ENCODE data around the gene LRRC75A.
"Not testable (repeated sequence)": the region's sequence is repeated elsewhere in the genome, so short reads cannot be mapped to it uniquely, and the experiment has no call there.

DNA sequence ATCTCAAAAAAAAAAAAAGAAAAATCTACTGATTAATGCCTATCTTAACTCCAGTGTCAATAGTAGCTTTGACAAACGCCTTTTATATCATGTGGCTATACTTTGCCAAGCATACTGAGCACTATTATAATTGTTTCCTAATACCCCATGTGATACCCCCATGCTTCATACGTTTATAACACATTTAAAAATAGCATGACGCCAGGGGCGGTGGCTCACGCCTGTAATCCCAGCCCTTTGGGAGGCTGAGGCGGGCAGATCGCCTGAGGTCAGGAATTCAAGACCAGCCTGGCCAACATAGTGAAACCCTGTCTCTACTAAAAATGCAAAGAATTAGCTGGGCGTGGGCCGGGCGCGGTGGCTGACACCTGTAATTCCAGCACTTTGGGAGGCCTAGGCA lies 99.5 kb downstream of the LRRC75A start:
- TF ChIP-seq, protein P1, sequence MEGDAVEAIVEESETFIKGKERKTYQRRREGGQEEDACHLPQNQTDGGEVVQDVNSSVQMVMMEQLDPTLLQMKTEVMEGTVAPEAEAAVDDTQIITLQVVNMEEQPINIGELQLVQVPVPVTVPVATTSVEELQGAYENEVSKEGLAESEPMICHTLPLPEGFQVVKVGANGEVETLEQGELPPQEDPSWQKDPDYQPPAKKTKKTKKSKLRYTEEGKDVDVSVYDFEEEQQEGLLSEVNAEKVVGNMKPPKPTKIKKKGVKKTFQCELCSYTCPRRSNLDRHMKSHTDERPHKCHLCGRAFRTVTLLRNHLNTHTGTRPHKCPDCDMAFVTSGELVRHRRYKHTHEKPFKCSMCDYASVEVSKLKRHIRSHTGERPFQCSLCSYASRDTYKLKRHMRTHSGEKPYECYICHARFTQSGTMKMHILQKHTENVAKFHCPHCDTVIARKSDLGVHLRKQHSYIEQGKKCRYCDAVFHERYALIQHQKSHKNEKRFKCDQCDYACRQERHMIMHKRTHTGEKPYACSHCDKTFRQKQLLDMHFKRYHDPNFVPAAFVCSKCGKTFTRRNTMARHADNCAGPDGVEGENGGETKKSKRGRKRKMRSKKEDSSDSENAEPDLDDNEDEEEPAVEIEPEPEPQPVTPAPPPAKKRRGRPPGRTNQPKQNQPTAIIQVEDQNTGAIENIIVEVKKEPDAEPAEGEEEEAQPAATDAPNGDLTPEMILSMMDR (IDR thresholded peaks at IDR 0.05): not testable (repeated sequence)
- TF ChIP-seq POLR2A (IDR thresholded peaks at IDR 0.05): not testable (repeated sequence)

Data from stomach (tissue), 4 donors.